Spleen (tissue), 7 donors: ENCODE measurements around the gene SAE1.

Experiments
- POLR2A ChIP-seq, 3 donors: fragments of 450-650 bp; IDR thresholded peaks; one replicate each; pipeline ENCODE4 v1.5.1; 2017; ENCODE audit warnings: antibody characterized with exemption in 3 of 3, mild to moderate bottlenecking in 1 of 3
- TF ChIP-seq, protein P1 (sequence below), 11 experiments: fragments of 200-600 bp in 7 of 11; fragments of 450-650 bp in 4 of 11; sonication (generic) in 4 of 11; IDR thresholded peaks in 8 of 11; conservative IDR thresholded peaks in 3 of 11; 1 replicate in 7 of 11; 2 replicates in 4 of 11; pipeline versions ENCODE4 v1.4.0 to v1.8.0; 2016 to 2021; ENCODE audit warnings: antibody characterized with exemption in 11 of 11, inconsistent platforms in 4 of 11, mild to moderate bottlenecking in 1 of 11
- donor health status: DM: no; HTN: no; CAD: no; lungs with moderate emphysema.
- donor health status: DM: no; HTN: no; CAD: no.
- donor health status: DM: no; HTN: no; CAD: no.

DNA sequence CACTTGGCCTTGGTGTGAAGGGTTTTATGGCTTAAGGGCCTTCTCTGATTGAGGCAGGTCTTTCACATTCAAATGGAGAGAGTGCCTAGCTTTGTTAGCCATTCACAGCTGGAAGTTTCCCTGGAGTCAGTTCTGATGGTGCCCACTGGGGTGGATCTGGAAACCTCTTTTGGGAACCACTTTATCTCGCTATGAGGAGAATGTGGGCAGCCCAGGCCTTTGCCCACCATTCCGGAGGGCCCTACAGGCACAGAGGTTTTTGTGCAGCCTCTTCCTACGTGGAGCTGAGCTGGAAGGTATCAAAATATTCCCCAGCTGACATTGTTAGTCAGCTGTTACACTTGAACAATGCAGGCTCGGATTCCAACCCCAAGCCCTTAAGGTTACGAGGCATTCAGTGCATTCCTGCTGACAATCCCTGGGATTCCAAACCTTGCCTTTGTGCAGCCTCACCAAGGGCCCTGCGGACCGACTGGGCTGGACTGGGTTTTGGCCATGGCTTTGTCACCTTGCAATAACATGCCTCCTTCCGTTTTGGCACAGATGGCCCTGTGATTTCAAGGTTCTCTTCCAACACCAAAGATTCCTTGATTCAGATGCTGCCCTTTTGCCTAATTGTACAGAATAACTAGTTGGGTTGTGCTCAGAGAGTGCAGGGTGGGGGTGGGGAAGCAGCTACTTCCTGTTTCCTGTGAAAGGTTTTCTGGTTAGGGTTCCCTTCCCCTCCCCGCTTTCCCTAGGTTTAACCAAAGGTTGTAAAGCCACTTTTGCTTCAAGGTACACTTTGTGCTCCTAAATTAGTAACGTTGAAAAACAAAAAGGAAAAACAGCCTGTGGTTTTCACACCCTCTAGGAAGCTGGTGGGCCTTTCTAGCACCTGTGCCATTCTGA, 27.0 kb downstream of the SAE1 start:
- TF ChIP-seq POLR2A (IDR thresholded peaks at IDR 0.05), result no peak
- TF ChIP-seq, protein P1, sequence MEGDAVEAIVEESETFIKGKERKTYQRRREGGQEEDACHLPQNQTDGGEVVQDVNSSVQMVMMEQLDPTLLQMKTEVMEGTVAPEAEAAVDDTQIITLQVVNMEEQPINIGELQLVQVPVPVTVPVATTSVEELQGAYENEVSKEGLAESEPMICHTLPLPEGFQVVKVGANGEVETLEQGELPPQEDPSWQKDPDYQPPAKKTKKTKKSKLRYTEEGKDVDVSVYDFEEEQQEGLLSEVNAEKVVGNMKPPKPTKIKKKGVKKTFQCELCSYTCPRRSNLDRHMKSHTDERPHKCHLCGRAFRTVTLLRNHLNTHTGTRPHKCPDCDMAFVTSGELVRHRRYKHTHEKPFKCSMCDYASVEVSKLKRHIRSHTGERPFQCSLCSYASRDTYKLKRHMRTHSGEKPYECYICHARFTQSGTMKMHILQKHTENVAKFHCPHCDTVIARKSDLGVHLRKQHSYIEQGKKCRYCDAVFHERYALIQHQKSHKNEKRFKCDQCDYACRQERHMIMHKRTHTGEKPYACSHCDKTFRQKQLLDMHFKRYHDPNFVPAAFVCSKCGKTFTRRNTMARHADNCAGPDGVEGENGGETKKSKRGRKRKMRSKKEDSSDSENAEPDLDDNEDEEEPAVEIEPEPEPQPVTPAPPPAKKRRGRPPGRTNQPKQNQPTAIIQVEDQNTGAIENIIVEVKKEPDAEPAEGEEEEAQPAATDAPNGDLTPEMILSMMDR (IDR thresholded peaks at IDR 0.05 in 8 of 11, conservative IDR thresholded peaks at IDR 0.05 in 3 of 11), result peak in 1 of 11 experiments; percentile 8
